GM18511 (cell line): Measurements from ENCODE around the gene VPS54.
"Not testable (repeated sequence)": the region's sequence is repeated elsewhere in the genome, so short reads cannot be mapped to it uniquely, and the experiment has no call there.

ENCODE experiments used
- ATAC-seq: cut with Tn5 transposase; IDR thresholded peaks from one replicate; pipeline ENCODE4 v1.9.1; 2021; ENCODE audit warnings: mild to moderate bottlenecking, moderate library complexity; ENCODE audit not compliant: unreplicated experiment

The VPS54 gene

GRCh38 chr2:63849381-63850203 lies 169.6 kb downstream of the VPS54 start:
- no peak for ATAC-seq

GRCh38 chr2:63847571-63847970 lies 171.7 kb downstream of the VPS54 start:
- ATAC-seq: not testable (repeated sequence)

- ATAC-seq: no peak
Measured at GRCh38 chr2:63846487-63846886, 172.7 kb downstream of the VPS54 start.

- no peak for ATAC-seq
Measured at GRCh38 chr2:63845866-63846265, 173.4 kb downstream of the VPS54 start.

GRCh38 chr2:63844616-63845015 lies 174.6 kb downstream of the VPS54 start:
- no peak for ATAC-seq

- ATAC-seq: no peak
Measured at GRCh38 chr2:63843791-63844190, 175.4 kb downstream of the VPS54 start.

GRCh38 chr2:63843093-63843492 lies 176.1 kb downstream of the VPS54 start:
- ATAC-seq: no peak

- no peak for ATAC-seq
Measured at GRCh38 chr2:63842149-63843061, 176.8 kb downstream of the VPS54 start.
